Measurements from ENCODE around the gene ARSG.

ARSG gene

GRCh38 chr17:68296217-68297191 is 5.2 kb downstream of the ARSG start:
- H3K27ac ChIP-seq, result peak overlapping the region; percentile 90
- TF ChIP-seq CTCF (conservative IDR thresholded peaks at IDR 0.05), result no peak

- no peak for TF ChIP-seq CTCF (conservative IDR thresholded peaks at IDR 0.05)
- H3K27ac ChIP-seq, result peak overlapping the region; percentile 90
These were observed 5.9 kb downstream of the ARSG start for GRCh38 chr17:68297195-68297594.

GRCh38 chr17:68298601-68299000 is 7.3 kb downstream of the ARSG start:
- H3K27ac ChIP-seq, result peak overlapping the region; percentile 90
- no peak for TF ChIP-seq CTCF (conservative IDR thresholded peaks at IDR 0.05)

GRCh38 chr17:68299817-68300216 is 8.5 kb downstream of the ARSG start:
- no peak for TF ChIP-seq CTCF (conservative IDR thresholded peaks at IDR 0.05)
- no peak overlapping the region for H3K27ac ChIP-seq

- no peak for TF ChIP-seq CTCF (conservative IDR thresholded peaks at IDR 0.05)
- no peak overlapping the region for H3K27ac ChIP-seq
These were observed 10.2 kb downstream of the ARSG start for GRCh38 chr17:68301438-68301959.

- H3K27ac ChIP-seq, result no peak overlapping the region
- no peak for TF ChIP-seq CTCF (conservative IDR thresholded peaks at IDR 0.05)
These were observed 10.8 kb downstream of the ARSG start for GRCh38 chr17:68302066-68302564.

- H3K27ac ChIP-seq, result no peak overlapping the region
- TF ChIP-seq CTCF (conservative IDR thresholded peaks at IDR 0.05), result no peak
These were observed 11.4 kb downstream of the ARSG start for GRCh38 chr17:68302666-68303065.

Measured in VCaP (cell line).